WTC11 (cell line): Measurements from ENCODE around the gene CYP20A1. TPM values are rescaled to one million over a fixed set of nuclear protein-coding genes. Genes with fewer than 3 reads are reported as not detected.

ENCODE experiments used
- ATAC-seq: fragments of 200-7000 bp; cut with Tn5 transposase; 2 replicates; pipeline ENCODE4 v1.10.0; 2021; ENCODE audit warnings: mild to moderate bottlenecking, moderate library complexity
- CTCF ChIA-PET: fragments of 300-600 bp; sonication (Branson Sonifier 250); formaldehyde crosslinking; loops from one replicate; lab custom pipeline; 2021; ENCODE audit warnings: antibody characterized with exemption; lab: Charles Lee
- POLR2A ChIA-PET: fragments of 350-600 bp; sonication (Branson Sonifier 250); formaldehyde crosslinking; loops from one replicate; lab custom pipeline; 2021; ENCODE audit warnings: antibody characterized with exemption; lab: Charles Lee
- DNase-seq: peaks from one replicate; pipeline ENCODE4 v3.0.0; 2021; ENCODE audit warnings: low spot score
- H3K27ac Mint-ChIP-seq: 2 replicates; pipeline ENCODE4 v1.8.0; 2021; ENCODE audit warnings: mixed read lengths
- H3K27me3 Mint-ChIP-seq: 2 replicates; pipeline ENCODE4 v1.8.0; 2021; ENCODE audit warnings: low read depth, mild to moderate bottlenecking, moderate library complexity, mixed read lengths
- H3K36me3 Mint-ChIP-seq: 2 replicates; pipeline ENCODE4 v1.8.0; 2021; ENCODE audit warnings: mixed read lengths
- H3K4me1 Mint-ChIP-seq: 2 replicates; pipeline ENCODE4 v1.8.0; 2022; ENCODE audit warnings: mixed read lengths
- H3K4me3 Mint-ChIP-seq: 2 replicates; pipeline ENCODE4 v1.8.0; 2021; ENCODE audit warnings: mild to moderate bottlenecking, moderate library complexity, mixed read lengths
- H3K9me3 Mint-ChIP-seq: 2 replicates; pipeline ENCODE4 v1.8.0; 2021; ENCODE audit warnings: mixed read lengths
- ATF1 ChIP-seq: sonication (generic); formaldehyde crosslinking; IDR thresholded peaks from 2 replicates; pipeline ENCODE4 v1.8.1; 2023; ENCODE audit warnings: mild to moderate bottlenecking, moderate library complexity, missing genetic modification reagents
- CREB1 ChIP-seq: sonication (generic); formaldehyde crosslinking; IDR thresholded peaks from 2 replicates; pipeline ENCODE4 v1.8.0; 2023; ENCODE audit warnings: mild to moderate bottlenecking, missing genetic modification reagents
- E2F5 ChIP-seq: sonication (generic); formaldehyde crosslinking; IDR thresholded peaks from 2 replicates; pipeline ENCODE4 v1.8.1; 2022; ENCODE audit warnings: mild to moderate bottlenecking, moderate library complexity, missing genetic modification reagents
- ELF4 ChIP-seq: sonication (generic); formaldehyde crosslinking; IDR thresholded peaks from 2 replicates; pipeline ENCODE4 v1.8.1; 2022; ENCODE audit warnings: low read depth, mild to moderate bottlenecking, moderate library complexity, missing genetic modification reagents
- FOXJ3 ChIP-seq: sonication (generic); formaldehyde crosslinking; IDR thresholded peaks from 2 replicates; pipeline ENCODE4 v1.9.0; 2021; ENCODE audit warnings: missing genetic modification reagents, mild to moderate bottlenecking, borderline replicate concordance
- GABPB1 ChIP-seq: sonication (generic); formaldehyde crosslinking; IDR thresholded peaks from 2 replicates; pipeline ENCODE4 v1.8.1; 2023; ENCODE audit warnings: mild to moderate bottlenecking, missing genetic modification reagents
- MXD4 ChIP-seq: fragments of 250-450 bp; sonication (Bioruptor Pico); IDR thresholded peaks from 2 replicates; pipeline ENCODE4 v1.8.0; 2021; ENCODE audit warnings: mild to moderate bottlenecking, moderate library complexity, borderline replicate concordance
- NFE2L1 ChIP-seq: sonication (generic); formaldehyde crosslinking; IDR thresholded peaks from 2 replicates; pipeline ENCODE4 v1.8.1; 2023; ENCODE audit warnings: missing genetic modification reagents
- SOX15 ChIP-seq: fragments of 250-450 bp; sonication (Bioruptor Pico); IDR thresholded peaks from 2 replicates; pipeline ENCODE4 v1.9.0; 2021; ENCODE audit warnings: mild to moderate bottlenecking
- SP1 ChIP-seq: sonication (generic); formaldehyde crosslinking; conservative IDR thresholded peaks from 2 replicates; pipeline ENCODE4 v1.8.1; 2022; ENCODE audit warnings: missing genetic modification reagents
- ZNF138 ChIP-seq: sonication (generic); formaldehyde crosslinking; conservative IDR thresholded peaks from 2 replicates; pipeline ENCODE4 v1.8.1; 2022; ENCODE audit warnings: mild to moderate bottlenecking, moderate library complexity, missing genetic modification reagents
- ZNF281 ChIP-seq: sonication (generic); formaldehyde crosslinking; IDR thresholded peaks from 2 replicates; pipeline ENCODE4 v1.8.0; 2023; ENCODE audit warnings: mild to moderate bottlenecking, missing genetic modification reagents
- total RNA-seq: library from RNA; stranded (reverse); gene quantifications from 3 replicates; pipeline ENCODE4 v1.2.3, GENCODE V29; 2021
- TF ChIP-seq, protein P1 (sequence below): sonication (generic); formaldehyde crosslinking; IDR thresholded peaks from 2 replicates; pipeline ENCODE4 v1.8.1; 2022; ENCODE audit warnings: low read depth, mild to moderate bottlenecking, moderate library complexity, missing genetic modification reagents, borderline replicate concordance
- TF ChIP-seq, protein P2 (sequence below): sonication (generic); formaldehyde crosslinking; IDR thresholded peaks from 2 replicates; pipeline ENCODE4 v1.8.0; 2022; ENCODE audit warnings: mild to moderate bottlenecking, missing genetic modification reagents
- TF ChIP-seq, protein P3 (sequence below): sonication (generic); formaldehyde crosslinking; conservative IDR thresholded peaks from 2 replicates; pipeline ENCODE4 v1.8.1; 2023; ENCODE audit warnings: mild to moderate bottlenecking, low read depth, missing genetic modification reagents, moderate library complexity
- TF ChIP-seq, protein P4 (sequence below): fragments of 250-450 bp; sonication (Bioruptor Pico); IDR thresholded peaks from 2 replicates; pipeline ENCODE4 v1.9.0; 2021; ENCODE audit warnings: moderate library complexity, mild to moderate bottlenecking, inconsistent platforms, borderline replicate concordance

The CYP20A1 gene
- total RNA-seq, 1 experiment from 2014 or later, result 13.5 TPM

GRCh38 chr2:203330434-203330833 is 91.6 kb downstream of the CYP20A1 start:
- peak overlapping the region; percentile 89 for H3K4me3 Mint-ChIP-seq
- DNase-seq, result no peak
- CTCF ChIA-PET, result interaction anchor here (0.6 kb wide), 1 partner anchor 710 kb away, joined by 4 read pairs; no protein-coding TSS in a partner anchor
- H3K4me1 Mint-ChIP-seq, result peaks cover 32% of the 10 kb centered on the region
- H3K27me3 Mint-ChIP-seq, result no peaks in the 10 kb centered on the region
- H3K27ac Mint-ChIP-seq, result peak overlapping the region; percentile 93
- H3K36me3 Mint-ChIP-seq, result peaks cover 2% of the 10 kb centered on the region
- POLR2A ChIA-PET, result no interaction called here
- ATAC-seq, result no peak
- TF ChIP-seq ELF4 (CRISPR knock-in tag) (no peak), E2F5 (CRISPR knock-in tag) (no peak), FOXJ3 (CRISPR knock-in tag) (no peak), ZNF281 (CRISPR knock-in tag) (no peak), GABPB1 (CRISPR knock-in tag) (no peak), MXD4 (CRISPR knock-in tag) (no peak), ZNF138 (CRISPR knock-in tag) (no peak), SP1 (CRISPR knock-in tag) (no peak), ATF1 (CRISPR knock-in tag) (no peak), CREB1 (CRISPR knock-in tag) (no peak), NFE2L1 (CRISPR knock-in tag) (no peak), SOX15 (CRISPR knock-in tag) (no peak)
- TF ChIP-seq, protein P1, sequence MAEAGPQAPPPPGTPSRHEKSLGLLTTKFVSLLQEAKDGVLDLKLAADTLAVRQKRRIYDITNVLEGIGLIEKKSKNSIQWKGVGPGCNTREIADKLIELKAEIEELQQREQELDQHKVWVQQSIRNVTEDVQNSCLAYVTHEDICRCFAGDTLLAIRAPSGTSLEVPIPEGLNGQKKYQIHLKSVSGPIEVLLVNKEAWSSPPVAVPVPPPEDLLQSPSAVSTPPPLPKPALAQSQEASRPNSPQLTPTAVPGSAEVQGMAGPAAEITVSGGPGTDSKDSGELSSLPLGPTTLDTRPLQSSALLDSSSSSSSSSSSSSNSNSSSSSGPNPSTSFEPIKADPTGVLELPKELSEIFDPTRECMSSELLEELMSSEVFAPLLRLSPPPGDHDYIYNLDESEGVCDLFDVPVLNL (CRISPR knock-in tag), result no peak
- TF ChIP-seq, protein P2, sequence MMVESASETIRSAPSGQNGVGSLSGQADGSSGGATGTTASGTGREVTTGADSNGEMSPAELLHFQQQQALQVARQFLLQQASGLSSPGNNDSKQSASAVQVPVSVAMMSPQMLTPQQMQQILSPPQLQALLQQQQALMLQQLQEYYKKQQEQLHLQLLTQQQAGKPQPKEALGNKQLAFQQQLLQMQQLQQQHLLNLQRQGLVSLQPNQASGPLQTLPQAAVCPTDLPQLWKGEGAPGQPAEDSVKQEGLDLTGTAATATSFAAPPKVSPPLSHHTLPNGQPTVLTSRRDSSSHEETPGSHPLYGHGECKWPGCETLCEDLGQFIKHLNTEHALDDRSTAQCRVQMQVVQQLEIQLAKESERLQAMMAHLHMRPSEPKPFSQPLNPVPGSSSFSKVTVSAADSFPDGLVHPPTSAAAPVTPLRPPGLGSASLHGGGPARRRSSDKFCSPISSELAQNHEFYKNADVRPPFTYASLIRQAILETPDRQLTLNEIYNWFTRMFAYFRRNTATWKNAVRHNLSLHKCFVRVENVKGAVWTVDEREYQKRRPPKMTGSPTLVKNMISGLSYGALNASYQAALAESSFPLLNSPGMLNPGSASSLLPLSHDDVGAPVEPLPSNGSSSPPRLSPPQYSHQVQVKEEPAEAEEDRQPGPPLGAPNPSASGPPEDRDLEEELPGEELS (CRISPR knock-in tag), result no peak
- TF ChIP-seq, protein P3, sequence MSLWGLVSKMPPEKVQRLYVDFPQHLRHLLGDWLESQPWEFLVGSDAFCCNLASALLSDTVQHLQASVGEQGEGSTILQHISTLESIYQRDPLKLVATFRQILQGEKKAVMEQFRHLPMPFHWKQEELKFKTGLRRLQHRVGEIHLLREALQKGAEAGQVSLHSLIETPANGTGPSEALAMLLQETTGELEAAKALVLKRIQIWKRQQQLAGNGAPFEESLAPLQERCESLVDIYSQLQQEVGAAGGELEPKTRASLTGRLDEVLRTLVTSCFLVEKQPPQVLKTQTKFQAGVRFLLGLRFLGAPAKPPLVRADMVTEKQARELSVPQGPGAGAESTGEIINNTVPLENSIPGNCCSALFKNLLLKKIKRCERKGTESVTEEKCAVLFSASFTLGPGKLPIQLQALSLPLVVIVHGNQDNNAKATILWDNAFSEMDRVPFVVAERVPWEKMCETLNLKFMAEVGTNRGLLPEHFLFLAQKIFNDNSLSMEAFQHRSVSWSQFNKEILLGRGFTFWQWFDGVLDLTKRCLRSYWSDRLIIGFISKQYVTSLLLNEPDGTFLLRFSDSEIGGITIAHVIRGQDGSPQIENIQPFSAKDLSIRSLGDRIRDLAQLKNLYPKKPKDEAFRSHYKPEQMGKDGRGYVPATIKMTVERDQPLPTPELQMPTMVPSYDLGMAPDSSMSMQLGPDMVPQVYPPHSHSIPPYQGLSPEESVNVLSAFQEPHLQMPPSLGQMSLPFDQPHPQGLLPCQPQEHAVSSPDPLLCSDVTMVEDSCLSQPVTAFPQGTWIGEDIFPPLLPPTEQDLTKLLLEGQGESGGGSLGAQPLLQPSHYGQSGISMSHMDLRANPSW (CRISPR knock-in tag), result no peak
- TF ChIP-seq, protein P4, sequence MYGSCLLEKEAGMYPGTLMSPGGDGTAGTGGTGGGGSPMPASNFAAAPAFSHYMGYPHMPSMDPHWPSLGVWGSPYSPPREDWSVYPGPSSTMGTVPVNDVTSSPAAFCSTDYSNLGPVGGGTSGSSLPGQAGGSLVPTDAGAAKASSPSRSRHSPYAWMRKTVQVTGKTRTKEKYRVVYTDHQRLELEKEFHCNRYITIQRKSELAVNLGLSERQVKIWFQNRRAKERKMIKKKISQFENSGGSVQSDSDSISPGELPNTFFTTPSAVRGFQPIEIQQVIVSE (CRISPR knock-in tag), result no peak
- TF ChIP-seq, all 79 proteins: peak for 0
- H3K9me3 Mint-ChIP-seq, result no peaks in the 10 kb centered on the region
